ENCODE results near the gene RDH16. TPM values are rescaled to one million over a fixed set of nuclear protein-coding genes. Genes with fewer than 3 reads are reported as not detected.

RDH16 gene
- polyA plus RNA-seq, 3 donors: 0.47 TPM; not detected in 2

- intact Hi-C loops (cut with micrococcal nuclease): no loop called here
- no peak for DNase-seq
- Histone ChIP-seq H3K27ac (ENCODE audit: low read depth in 1 of 2, low read length in 2 of 2) (no peak overlapping the region), H3K9ac (ENCODE audit: insufficient read depth, low read length, poor library complexity, severe bottlenecking) (no peak overlapping the region), H3K4me1 (ENCODE audit: control insufficient read depth in 1 of 2, insufficient read depth in 2 of 2, low read length in 2 of 2) (no peaks in the 10 kb centered on the region), H3K9me3 (replicated peaks in 1 of 2; ENCODE audit: control insufficient read depth in 1 of 2, insufficient read depth in 1 of 2, low read length in 2 of 2) (no peaks in the 10 kb centered on the region), H2AFZ (ENCODE audit: insufficient read depth, low read depth, low read length, poor library complexity, severe bottlenecking) (no peak overlapping the region), H3K4me3 (replicated peaks in 1 of 3; ENCODE audit: low read depth in 2 of 3, low read length in 3 of 3) (no peak overlapping the region), H4K20me1 (ENCODE audit: insufficient read depth, low read length) (no peaks in the 10 kb centered on the region), H3K4me2 (replicated peaks; ENCODE audit: extremely low read depth, low read length, poor library complexity, severe bottlenecking) (no peak overlapping the region), H3K79me2 (ENCODE audit: insufficient read depth, low read length) (no peaks in the 10 kb centered on the region), H3K36me3 (replicated peaks in 1 of 2; ENCODE audit: control insufficient read depth in 1 of 2, insufficient read depth in 2 of 2, low read length in 2 of 2) (no peaks in the 10 kb centered on the region), H3K27me3 (ENCODE audit: control insufficient read depth in 2 of 2, insufficient read depth in 2 of 2, low read length in 2 of 2) (no peaks in the 10 kb centered on the region)
- peak overlapping the region in 2 of 7 donors; percentile 75 to 80 for H3K27ac Mint-ChIP-seq
- no peaks in the 10 kb centered on the region for H3K36me3 Mint-ChIP-seq
- peaks cover 2 to 7% (median 4%) of the 10 kb centered on the region in 3 donors for H3K27me3 Mint-ChIP-seq (ENCODE audit: low read depth in 3 of 3)
- H3K9me3 Mint-ChIP-seq: peaks cover 0 to 7% (median 2%) of the 10 kb centered on the region in 7 donors
- H3K4me1 Mint-ChIP-seq: no peaks in the 10 kb centered on the region
- no peak overlapping the region for H3K4me3 Mint-ChIP-seq
- no peak for TF ChIP-seq CTCF (IDR thresholded peaks at IDR 0.05)
Measured at GRCh38 chr12:56948457-56948777, 9.0 kb downstream of the RDH16 start.

- Histone ChIP-seq H3K4me3 (replicated peaks in 1 of 3; ENCODE audit: low read depth in 2 of 3, low read length in 3 of 3) (no peak overlapping the region), H2AFZ (ENCODE audit: insufficient read depth, low read depth, low read length, poor library complexity, severe bottlenecking) (no peak overlapping the region), H3K27ac (ENCODE audit: low read depth in 1 of 2, low read length in 2 of 2) (no peak overlapping the region), H3K4me1 (ENCODE audit: control insufficient read depth in 1 of 2, insufficient read depth in 2 of 2, low read length in 2 of 2) (no peaks in the 10 kb centered on the region), H3K27me3 (ENCODE audit: control insufficient read depth in 2 of 2, insufficient read depth in 2 of 2, low read length in 2 of 2) (no peaks in the 10 kb centered on the region), H3K36me3 (replicated peaks in 1 of 2; ENCODE audit: control insufficient read depth in 1 of 2, insufficient read depth in 2 of 2, low read length in 2 of 2) (no peaks in the 10 kb centered on the region), H3K9me3 (replicated peaks in 1 of 2; ENCODE audit: control insufficient read depth in 1 of 2, insufficient read depth in 1 of 2, low read length in 2 of 2) (no peaks in the 10 kb centered on the region), H4K20me1 (ENCODE audit: insufficient read depth, low read length) (no peaks in the 10 kb centered on the region), H3K9ac (ENCODE audit: insufficient read depth, low read length, poor library complexity, severe bottlenecking) (no peak overlapping the region), H3K79me2 (ENCODE audit: insufficient read depth, low read length) (no peaks in the 10 kb centered on the region), H3K4me2 (replicated peaks; ENCODE audit: extremely low read depth, low read length, poor library complexity, severe bottlenecking) (no peak overlapping the region)
- H3K9me3 Mint-ChIP-seq: peaks cover 0 to 10% (median 3%) of the 10 kb centered on the region in 7 donors
- H3K27me3 Mint-ChIP-seq (ENCODE audit: low read depth in 3 of 3): peaks cover 2 to 5% (median 3%) of the 10 kb centered on the region in 3 donors
- H3K27ac Mint-ChIP-seq: peak overlapping the region in 2 of 7 donors; percentile 75 to 80
- no peak for TF ChIP-seq CTCF (IDR thresholded peaks at IDR 0.05)
- no peak overlapping the region for H3K4me3 Mint-ChIP-seq
- intact Hi-C loops (cut with micrococcal nuclease): no loop called here
- 95% methylated on average over 4 of the region's 6 CpGs for WGBS (ENCODE audit: insufficient coverage)
- peaks cover under 1% of the 10 kb centered on the region for H3K4me1 Mint-ChIP-seq
- no peaks in the 10 kb centered on the region for H3K36me3 Mint-ChIP-seq
- no peak for DNase-seq
Measured at GRCh38 chr12:56947633-56948456, 9.6 kb downstream of the RDH16 start.

All from CD14-positive monocyte (primary cell).